A549 (cell line): ENCODE measurements around the gene RIMS4. TPM values are rescaled to one million over a fixed set of nuclear protein-coding genes. Genes with fewer than 3 reads are reported as not detected.
A peak's percentile ranks its signal among the peaks of the same experiment; 100 is the strongest.

Experiments used
- ATAC-seq, 2 experiments: fragments of 200-7000 bp in 1 of 2; fragments of >200 bp in 1 of 2; cut with Nextera tagmentation in 1 of 2; cut with Tn5 transposase in 1 of 2; 3 replicates each; pipeline versions ENCODE4 v1.8.0 to v1.9.1; 2018 to 2020; ENCODE audit warnings: mild to moderate bottlenecking in 1 of 2, moderate library complexity in 1 of 2
- CTCF ChIA-PET: fragments of 300-600 bp; sonication (Branson Sonifier 250); formaldehyde crosslinking; extraction: SDS; loops from one replicate; lab custom pipeline; 2021; ENCODE audit warnings: antibody characterized with exemption, inconsistent platforms; lab: Yijun Ruan, JAX
- POLR2A ChIA-PET: fragments of 350-600 bp; formaldehyde crosslinking; extraction: SDS; loops from one replicate; lab custom pipeline; 2021; ENCODE audit warnings: antibody characterized with exemption, inconsistent platforms; lab: Yijun Ruan, JAX
- DNase-seq, 2 experiments: peaks; one replicate each; pipeline versions ENCODE4 v3.0.0 to v3.0.0-alpha.2; 2011 to 2016; ENCODE audit warnings: low read depth in 1 of 2, low spot score in 1 of 2
- FAIRE-seq: peaks from 2 replicates; lab custom pipeline; 2011; peaks lifted over from hg19 to GRCh38; lab: Jason Lieb, UNC
- H3K27ac ChIP-seq, 2 experiments: fragments of >200 bp; sonication (Bioruptor Twin); formaldehyde crosslinking; 3 replicates each; pipeline ENCODE4 v1.5.1; 2016 to 2017
- H3K4me1 ChIP-seq: fragments of >200 bp; sonication (Bioruptor Twin); formaldehyde crosslinking; 3 replicates; pipeline ENCODE4 v1.6.1; 2016
- H3K4me2 ChIP-seq: fragments of >200 bp; sonication (Bioruptor Twin); formaldehyde crosslinking; 3 replicates; pipeline ENCODE4 v1.6.1; 2016
- H3K4me3 ChIP-seq: fragments of >200 bp; sonication (Bioruptor Twin); formaldehyde crosslinking; 3 replicates; pipeline ENCODE4 v1.5.1; 2016
- H3K9me3 ChIP-seq: fragments of >200 bp; sonication (Bioruptor Twin); formaldehyde crosslinking; 3 replicates; pipeline ENCODE4 v1.6.1; 2016
- CHD2 ChIP-seq: fragments of 150-350 bp; IDR thresholded peaks from 2 replicates; pipeline ENCODE4 v1.6.1; 2014; ENCODE audit warnings: low read length; ENCODE audit not compliant: partially characterized antibody
- FOSB ChIP-seq: fragments of 250-450 bp; sonication (Bioruptor Pico); IDR thresholded peaks from 2 replicates; pipeline ENCODE4 v1.5.0; 2020; ENCODE audit warnings: mild to moderate bottlenecking, moderate library complexity
- HOXB13 ChIP-seq: fragments of 250-450 bp; sonication (Bioruptor Pico); IDR thresholded peaks from 2 replicates; pipeline ENCODE4 v1.5.0; 2020; ENCODE audit warnings: low read depth, mild to moderate bottlenecking, moderate library complexity
- JUN ChIP-seq, 2 experiments: fragments of >200 bp; sonication (Bioruptor Twin); formaldehyde crosslinking; IDR thresholded peaks; 2 replicates in 1 of 2; 3 replicates in 1 of 2; pipeline ENCODE4 v1.6.1; 2016 to 2017
- KDM1A ChIP-seq: fragments of 200-600 bp; sonication (generic); IDR thresholded peaks from 2 replicates; pipeline ENCODE4 v1.6.1; 2016; ENCODE audit warnings: low read depth, mild to moderate bottlenecking
- KDM5A ChIP-seq: fragments of 200-600 bp; sonication (generic); IDR thresholded peaks from 2 replicates; pipeline ENCODE4 v1.6.1; 2016; ENCODE audit warnings: antibody characterized with exemption, mild to moderate bottlenecking
- MAFK ChIP-seq: fragments of 450-650 bp; IDR thresholded peaks from 2 replicates; pipeline ENCODE4 v1.6.1; 2014; ENCODE audit not compliant: partially characterized antibody
- NPAS2 ChIP-seq: fragments of 250-450 bp; sonication (Bioruptor Pico); IDR thresholded peaks from 2 replicates; pipeline ENCODE4 v1.8.0; 2022; ENCODE audit warnings: mild to moderate bottlenecking, moderate library complexity, borderline replicate concordance
- POLR2AphosphoS2 ChIP-seq: conservative IDR thresholded peaks from 2 replicates; pipeline ENCODE4 v1.6.1; 2012; ENCODE audit warnings: low read length, improper control_type of control experiment, inconsistent platforms
- RAD21 ChIP-seq, 2 experiments: fragments of >200 bp in 1 of 2; sonication (Bioruptor Twin) in 1 of 2; formaldehyde crosslinking in 1 of 2; IDR thresholded peaks in 1 of 2; conservative IDR thresholded peaks in 1 of 2; 2 replicates in 1 of 2; 3 replicates in 1 of 2; pipeline ENCODE4 v1.6.1; 2012 to 2018; ENCODE audit warnings: inconsistent platforms in 1 of 2
- RARB ChIP-seq: fragments of 250-450 bp; sonication (Bioruptor Pico); IDR thresholded peaks from 2 replicates; pipeline ENCODE4 v1.8.0; 2021; ENCODE audit warnings: mild to moderate bottlenecking, moderate library complexity
- SMC3 ChIP-seq: fragments of >200 bp; sonication (Bioruptor Twin); formaldehyde crosslinking; IDR thresholded peaks from 3 replicates; pipeline ENCODE4 v1.6.1; 2018; ENCODE audit warnings: inconsistent platforms
- TP53 ChIP-seq: fragments of 250-450 bp; sonication (Bioruptor Pico); IDR thresholded peaks from 2 replicates; pipeline ENCODE4 v1.5.0; 2021; ENCODE audit warnings: mild to moderate bottlenecking, moderate library complexity
- ZNF302 ChIP-seq: fragments of 250-450 bp; sonication (Bioruptor Pico); IDR thresholded peaks from 2 replicates; pipeline ENCODE4 v1.9.0; 2021; ENCODE audit warnings: inconsistent platforms, mild to moderate bottlenecking, moderate library complexity
- whole genome bisulfite sequencing: methylation state at CpG from one replicate; pipeline ENCODE4 v1.1.6; 2017; ENCODE audit errors: missing lambda C conversion rate; 5-methylcytosine and 5-hydroxymethylcytosine counted together
- polyA plus RNA-seq, 4 experiments: library from polyadenylated mRNA; depleted of rRNA in 3 of 4; stranded (reverse); fragments of >200 nt; fragmentation: RNase III in 1 of 4; extraction: RNeasy Plus Mini Kit Qiagen cat#74134 plus additional on column Dnase treatment in 1 of 4; gene quantifications; 2 replicates in 3 of 4; 3 replicates in 1 of 4; pipeline ENCODE4 v1.2.3, GENCODE V29; 2011 to 2017
- TF ChIP-seq, protein P1 (sequence below): fragments of >200 bp; sonication (Bioruptor Twin); formaldehyde crosslinking; IDR thresholded peaks from 3 replicates; pipeline ENCODE4 v1.6.1; 2016
- TF ChIP-seq, protein P2 (sequence below): fragments of 200-600 bp; sonication (generic); IDR thresholded peaks from 2 replicates; pipeline ENCODE4 v1.6.1; 2016; ENCODE audit warnings: antibody characterized with exemption, mild to moderate bottlenecking, moderate library complexity
- TF ChIP-seq, protein P3 (sequence below): fragments of 250-450 bp; sonication (Bioruptor Pico); IDR thresholded peaks from 2 replicates; pipeline ENCODE4 v1.5.0; 2020; ENCODE audit warnings: low read depth, mild to moderate bottlenecking, moderate library complexity

The RIMS4 gene
- polyA plus RNA-seq, 2 of the 4 experiments (the other 2 are of a cell fraction) = 0.39 to 1.3 TPM

DNA sequence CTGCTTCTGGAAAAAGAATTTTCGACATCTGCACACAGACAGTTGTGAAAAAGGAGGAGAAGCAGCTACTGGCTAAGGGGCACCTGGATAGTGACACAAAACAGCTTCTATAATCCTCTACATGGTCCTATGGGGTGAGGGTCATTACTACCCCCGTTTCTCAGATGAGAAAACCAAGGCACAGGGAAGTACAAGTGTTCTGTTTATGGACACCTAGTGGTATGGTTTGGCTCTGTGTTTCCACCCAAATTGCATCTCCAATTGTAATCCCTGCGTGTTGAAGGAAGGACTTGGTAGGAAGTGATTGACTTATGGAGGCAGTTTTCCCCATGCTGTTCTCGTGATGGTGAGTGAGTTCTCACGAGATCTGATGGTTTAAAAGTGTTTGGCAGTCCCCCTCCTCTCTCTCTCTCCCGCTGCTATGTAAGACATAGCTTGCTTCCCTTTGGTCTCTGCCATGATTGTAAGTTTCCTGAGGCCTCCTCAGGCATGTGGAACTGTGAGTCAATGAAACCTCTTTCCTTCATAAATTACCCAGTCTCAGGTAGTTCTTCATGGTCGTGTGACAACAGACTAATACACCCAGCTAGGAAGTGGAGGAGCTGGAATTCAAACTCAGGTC lies 67.2 kb downstream of the RIMS4 start:
- DNase-seq (no peak), FAIRE-seq (no peak), ATAC-seq (no peak)
- H3K4me1 ChIP-seq = peaks cover 34% of the 10 kb centered on the region
- ChIA-PET CTCF (interaction anchor here (0.6 to 9.5 kb wide), 8 partner anchors 11 to 232 kb away, joined by 3 to 119 read pairs (median 6); no protein-coding TSS in a partner anchor), POLR2A (no interaction called here)
- no peak overlapping the region for H3K27ac ChIP-seq
- WGBS = 68% methylated on average over 7 of the region's 7 CpGs
- H3K4me2 ChIP-seq = no peak overlapping the region
- no peak overlapping the region for H3K4me3 ChIP-seq
- TF ChIP-seq RARB (CRISPR knock-in tag) (no peak), FOSB (no peak), TP53 (CRISPR knock-in tag) (no peak), NPAS2 (CRISPR knock-in tag) (no peak), MAFK (no peak), KDM1A (no peak), CHD2 (no peak), POLR2AphosphoS2 (no peak), SMC3 (no peak), ZNF302 (CRISPR knock-in tag) (no peak), KDM5A (no peak)
- TF ChIP-seq, protein P1, sequence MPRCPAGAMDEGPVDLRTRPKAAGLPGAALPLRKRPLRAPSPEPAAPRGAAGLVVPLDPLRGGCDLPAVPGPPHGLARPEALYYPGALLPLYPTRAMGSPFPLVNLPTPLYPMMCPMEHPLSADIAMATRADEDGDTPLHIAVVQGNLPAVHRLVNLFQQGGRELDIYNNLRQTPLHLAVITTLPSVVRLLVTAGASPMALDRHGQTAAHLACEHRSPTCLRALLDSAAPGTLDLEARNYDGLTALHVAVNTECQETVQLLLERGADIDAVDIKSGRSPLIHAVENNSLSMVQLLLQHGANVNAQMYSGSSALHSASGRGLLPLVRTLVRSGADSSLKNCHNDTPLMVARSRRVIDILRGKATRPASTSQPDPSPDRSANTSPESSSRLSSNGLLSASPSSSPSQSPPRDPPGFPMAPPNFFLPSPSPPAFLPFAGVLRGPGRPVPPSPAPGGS = no peak
- TF ChIP-seq, protein P2, sequence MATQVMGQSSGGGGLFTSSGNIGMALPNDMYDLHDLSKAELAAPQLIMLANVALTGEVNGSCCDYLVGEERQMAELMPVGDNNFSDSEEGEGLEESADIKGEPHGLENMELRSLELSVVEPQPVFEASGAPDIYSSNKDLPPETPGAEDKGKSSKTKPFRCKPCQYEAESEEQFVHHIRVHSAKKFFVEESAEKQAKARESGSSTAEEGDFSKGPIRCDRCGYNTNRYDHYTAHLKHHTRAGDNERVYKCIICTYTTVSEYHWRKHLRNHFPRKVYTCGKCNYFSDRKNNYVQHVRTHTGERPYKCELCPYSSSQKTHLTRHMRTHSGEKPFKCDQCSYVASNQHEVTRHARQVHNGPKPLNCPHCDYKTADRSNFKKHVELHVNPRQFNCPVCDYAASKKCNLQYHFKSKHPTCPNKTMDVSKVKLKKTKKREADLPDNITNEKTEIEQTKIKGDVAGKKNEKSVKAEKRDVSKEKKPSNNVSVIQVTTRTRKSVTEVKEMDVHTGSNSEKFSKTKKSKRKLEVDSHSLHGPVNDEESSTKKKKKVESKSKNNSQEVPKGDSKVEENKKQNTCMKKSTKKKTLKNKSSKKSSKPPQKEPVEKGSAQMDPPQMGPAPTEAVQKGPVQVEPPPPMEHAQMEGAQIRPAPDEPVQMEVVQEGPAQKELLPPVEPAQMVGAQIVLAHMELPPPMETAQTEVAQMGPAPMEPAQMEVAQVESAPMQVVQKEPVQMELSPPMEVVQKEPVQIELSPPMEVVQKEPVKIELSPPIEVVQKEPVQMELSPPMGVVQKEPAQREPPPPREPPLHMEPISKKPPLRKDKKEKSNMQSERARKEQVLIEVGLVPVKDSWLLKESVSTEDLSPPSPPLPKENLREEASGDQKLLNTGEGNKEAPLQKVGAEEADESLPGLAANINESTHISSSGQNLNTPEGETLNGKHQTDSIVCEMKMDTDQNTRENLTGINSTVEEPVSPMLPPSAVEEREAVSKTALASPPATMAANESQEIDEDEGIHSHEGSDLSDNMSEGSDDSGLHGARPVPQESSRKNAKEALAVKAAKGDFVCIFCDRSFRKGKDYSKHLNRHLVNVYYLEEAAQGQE = no peak
- TF ChIP-seq, protein P3, sequence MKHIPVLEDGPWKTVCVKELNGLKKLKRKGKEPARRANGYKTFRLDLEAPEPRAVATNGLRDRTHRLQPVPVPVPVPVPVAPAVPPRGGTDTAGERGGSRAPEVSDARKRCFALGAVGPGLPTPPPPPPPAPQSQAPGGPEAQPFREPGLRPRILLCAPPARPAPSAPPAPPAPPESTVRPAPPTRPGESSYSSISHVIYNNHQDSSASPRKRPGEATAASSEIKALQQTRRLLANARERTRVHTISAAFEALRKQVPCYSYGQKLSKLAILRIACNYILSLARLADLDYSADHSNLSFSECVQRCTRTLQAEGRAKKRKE (CRISPR knock-in tag) = no peak
- H3K9me3 ChIP-seq = no peaks in the 10 kb centered on the region

DNA sequence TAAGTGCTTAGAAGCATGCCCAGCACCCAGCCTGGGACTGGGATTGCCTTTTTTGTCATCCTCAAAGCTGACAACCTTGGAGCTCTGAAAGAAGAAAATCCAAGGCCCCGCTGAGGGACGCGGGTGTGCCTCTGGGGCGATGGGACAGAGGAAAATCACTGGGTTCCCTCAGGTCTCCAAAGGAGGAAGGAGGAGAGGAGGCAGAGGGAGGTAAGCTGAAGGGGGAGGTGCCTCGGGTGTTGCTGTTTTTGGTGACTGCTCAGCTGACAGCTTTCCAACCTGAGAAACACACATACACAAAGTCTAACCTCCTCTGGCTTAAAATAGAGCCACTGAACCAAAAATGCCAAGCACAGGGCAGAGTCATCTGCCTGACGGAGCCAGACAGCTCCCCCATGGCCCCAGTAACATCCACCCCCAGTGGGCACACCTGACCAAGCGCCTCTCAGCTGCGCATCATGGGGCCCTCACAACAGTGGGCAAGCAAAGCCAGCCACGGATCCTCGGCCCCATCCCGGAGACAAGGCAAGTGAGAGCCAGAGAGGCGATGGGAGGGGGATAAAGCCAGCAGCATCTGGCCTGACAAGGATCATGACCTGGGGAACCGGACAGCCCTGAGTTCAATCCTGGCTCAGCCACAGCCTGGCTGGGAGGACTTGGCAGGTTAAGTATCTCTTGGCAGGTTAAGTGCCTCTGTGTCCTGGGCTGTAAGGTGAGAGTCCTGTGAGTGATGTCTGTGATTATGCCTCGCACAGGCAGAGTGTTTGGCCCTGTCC lies 67.9 kb downstream of the RIMS4 start:
- DNase-seq (no peak), ATAC-seq (no peak), FAIRE-seq (no peak)
- Histone ChIP-seq H3K9me3 (no peaks in the 10 kb centered on the region), H3K4me3 (no peak overlapping the region), H3K27ac (peak overlapping the region in 1 of 2 experiments; percentile 21; a peak in 1 of 6 replicates), H3K4me2 (no peak overlapping the region), H3K4me1 (peaks cover 28% of the 10 kb centered on the region)
- TF ChIP-seq RAD21 (conservative IDR thresholded peaks at IDR 0.05 in 1 of 2, IDR thresholded peaks at IDR 0.05 in 1 of 2) (no peak), KDM1A (no peak), HOXB13 (CRISPR knock-in tag) (no peak), JUN (IDR thresholded peaks at IDR 0.05) (no peak)
- ChIA-PET CTCF (interaction anchor here (0.6 to 9.5 kb wide), 6 partner anchors 8 to 231 kb away, joined by 3 to 119 read pairs (median 4); no protein-coding TSS in a partner anchor), POLR2A (no interaction called here)
- WGBS = 81% methylated on average over 13 of the region's 14 CpGs
